ENCODE measurements around the gene GALNT1. TPM values are rescaled to one million over a fixed set of nuclear protein-coding genes. Genes with fewer than 3 reads are reported as not detected.

GALNT1 gene
- 355 and 477 TPM in 2 replicates for total RNA-seq

DNA sequence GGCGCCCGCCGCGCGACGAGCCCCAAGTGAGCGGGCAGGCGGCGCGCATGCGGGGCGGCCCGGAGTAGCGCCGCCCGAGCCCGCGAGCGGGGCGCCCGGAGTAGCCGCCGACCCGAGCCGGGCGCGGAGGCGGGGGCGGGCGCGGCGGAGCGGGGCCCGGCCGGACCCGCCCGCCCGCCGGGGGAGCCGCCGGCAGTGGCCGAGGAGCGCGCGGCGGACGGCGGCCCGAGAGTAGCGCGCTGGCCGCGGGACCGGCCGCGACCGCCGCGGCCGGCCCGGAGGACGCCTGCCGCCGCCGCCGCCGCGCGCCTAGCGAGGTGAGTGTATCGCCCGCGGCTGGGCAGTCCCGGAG, at the start of gene GALNT1:
Gene GALNT1 (plus strand): TSS at position 195 of the 352 bp plus-strand sequence. CDS start 72,923 bp downstream, outside the sequence.

Other genes starting within 250 kb of the GALNT1 start
- 44.8 and 45.7 TPM in 2 replicates for gene ZNF24, start 237.3 kb upstream of the GALNT1 start, total RNA-seq
- 0.32 and 0.76 TPM in 2 replicates for gene ZNF396, start 204.4 kb upstream of the GALNT1 start, total RNA-seq
- 19.6 and 19.8 TPM in 2 replicates for gene INO80C, start 83.8 kb upstream of the GALNT1 start, total RNA-seq

All from epithelial cell of umbilical artery (primary cell).